ENCODE data around the gene KCTD15. TPM values are rescaled to one million over a fixed set of nuclear protein-coding genes. Genes with fewer than 3 reads are reported as not detected.

KCTD15 gene
- total RNA-seq, 2 donors from 2014 or later = 56.3 to 62.9 TPM

DNA sequence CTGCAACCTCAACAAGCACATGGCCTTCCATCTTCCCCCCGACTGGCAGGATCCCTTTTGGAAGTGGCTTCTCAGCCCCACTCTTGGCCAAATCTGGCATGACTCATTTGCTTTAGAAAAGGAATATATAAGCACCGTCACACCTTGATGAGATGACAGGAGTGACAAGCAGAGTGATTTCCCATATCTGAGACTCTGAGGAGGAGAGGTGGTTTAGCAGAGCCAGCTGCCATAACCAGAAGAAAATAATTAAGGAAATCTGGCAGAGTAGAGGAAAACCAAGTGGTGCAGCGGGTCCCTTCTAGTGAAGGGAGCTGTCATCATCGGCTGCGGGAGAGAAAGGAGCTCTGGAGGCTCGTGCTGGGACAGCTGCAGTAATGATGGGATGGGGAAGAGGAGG, 27.5 kb upstream of the KCTD15 start:
- DNase-seq (ENCODE audit: low spot score) = no peak
- intact Hi-C loops (cut with DNase I) = no loop called here

GRCh38 chr19:33770107-33770506, 26.6 kb upstream of the KCTD15 start:
- intact Hi-C loops (cut with DNase I) = loop anchor here (5.0 to 10.0 kb wide), 3 partner anchors 225 to 525 kb away; no protein-coding TSS in a partner anchor

GRCh38 chr19:33771384-33772101, 25.1 kb upstream of the KCTD15 start:
- DNase-seq (ENCODE audit: low spot score) = peak; percentile 89
- intact Hi-C loops (cut with DNase I) = loop anchor here (5.0 to 10.0 kb wide), 3 partner anchors 223 to 527 kb away; no protein-coding TSS in a partner anchor

More at GRCh38 chr19:33770107-33770506, 26.6 kb upstream of the KCTD15 start:
- no peak for DNase-seq (ENCODE audit: low spot score)

DNA sequence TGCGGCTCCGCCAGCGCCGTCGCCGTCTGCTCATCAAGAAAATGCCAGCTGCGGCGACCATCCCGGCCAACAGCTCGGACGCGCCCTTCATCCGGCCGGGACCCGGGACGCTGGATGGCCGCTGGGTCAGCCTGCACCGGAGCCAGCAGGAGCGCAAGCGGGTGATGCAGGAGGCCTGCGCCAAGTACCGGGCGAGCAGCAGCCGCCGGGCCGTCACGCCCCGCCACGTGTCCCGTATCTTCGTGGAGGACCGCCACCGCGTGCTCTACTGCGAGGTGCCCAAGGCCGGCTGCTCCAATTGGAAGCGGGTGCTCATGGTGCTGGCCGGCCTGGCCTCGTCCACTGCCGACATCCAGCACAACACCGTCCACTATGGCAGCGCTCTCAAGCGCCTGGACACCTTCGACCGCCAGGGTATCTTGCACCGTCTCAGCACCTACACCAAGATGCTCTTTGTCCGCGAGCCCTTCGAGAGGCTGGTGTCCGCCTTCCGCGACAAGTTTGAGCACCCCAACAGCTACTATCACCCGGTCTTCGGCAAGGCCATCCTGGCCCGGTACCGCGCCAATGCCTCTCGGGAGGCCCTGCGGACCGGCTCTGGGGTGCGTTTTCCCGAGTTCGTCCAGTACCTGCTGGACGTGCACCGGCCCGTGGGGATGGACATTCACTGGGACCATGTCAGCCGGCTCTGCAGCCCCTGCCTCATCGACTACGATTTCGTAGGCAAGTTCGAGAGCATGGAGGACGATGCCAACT, 24.4 kb upstream of the KCTD15 start:
- intact Hi-C loops (cut with DNase I) = loop anchor here (5.0 to 10.0 kb wide), 3 partner anchors 223 to 527 kb away; no protein-coding TSS in a partner anchor
- DNase-seq (ENCODE audit: low spot score) = no peak

DNA sequence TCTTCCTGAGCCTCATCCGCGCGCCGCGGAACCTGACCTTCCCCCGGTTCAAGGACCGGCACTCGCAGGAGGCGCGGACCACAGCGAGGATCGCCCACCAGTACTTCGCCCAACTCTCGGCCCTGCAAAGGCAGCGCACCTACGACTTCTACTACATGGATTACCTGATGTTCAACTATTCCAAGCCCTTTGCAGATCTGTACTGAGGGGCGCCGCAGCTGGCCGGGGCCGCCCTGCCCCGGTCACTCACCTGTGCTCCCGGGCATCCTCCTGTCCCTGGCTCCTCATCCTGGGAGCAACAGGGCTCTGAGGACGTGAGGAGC, 23.9 kb upstream of the KCTD15 start:
- intact Hi-C loops (cut with DNase I) = loop anchor here (5.0 to 10.0 kb wide), 3 partner anchors 222 to 528 kb away; no protein-coding TSS in a partner anchor
- no peak for DNase-seq (ENCODE audit: low spot score)

DNA sequence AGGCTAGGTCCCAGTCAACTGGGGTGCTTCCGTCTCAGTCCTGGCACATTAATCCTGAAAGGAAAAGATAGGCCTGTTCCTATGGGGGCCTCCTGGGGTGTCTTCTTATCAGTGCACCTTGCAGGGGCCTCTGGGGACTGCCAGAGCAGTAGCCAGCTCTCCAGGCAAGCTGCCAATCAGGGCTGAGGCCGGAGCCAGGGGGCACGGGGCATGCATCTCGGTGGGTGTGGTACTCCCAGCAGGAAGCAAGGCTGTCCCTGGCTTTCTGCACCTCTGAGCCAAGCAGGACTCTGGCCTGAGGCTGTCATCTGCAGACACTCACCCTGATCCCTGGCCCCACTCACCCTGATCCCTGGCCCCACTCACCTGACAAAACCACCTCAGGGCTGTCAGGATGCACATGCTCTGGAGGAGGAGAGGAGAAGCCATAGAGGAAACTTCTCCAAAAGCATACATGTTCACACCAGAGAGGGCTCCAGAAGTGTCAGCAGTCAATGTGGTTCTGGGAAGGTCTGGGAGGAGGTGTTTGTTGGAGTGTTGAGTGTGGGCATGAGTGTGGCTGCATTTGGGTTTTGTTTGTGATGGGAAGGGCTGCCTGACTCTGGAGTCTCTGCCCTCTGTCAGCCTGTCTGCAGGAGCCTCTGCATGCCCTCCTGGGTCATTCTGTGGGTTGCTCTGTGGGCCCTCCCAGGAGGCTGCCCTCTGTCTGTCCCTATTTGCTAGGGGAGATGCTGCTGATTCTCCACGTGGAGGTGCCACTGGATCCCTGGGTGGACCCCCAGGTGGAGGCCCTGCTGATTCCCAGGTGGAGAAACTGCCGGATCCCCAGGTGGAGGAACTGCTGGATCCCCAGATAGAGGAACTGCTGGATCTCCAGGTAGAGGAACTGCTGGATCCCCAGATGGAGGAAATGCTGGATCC, 22.7 kb upstream of the KCTD15 start:
- no peak for DNase-seq (ENCODE audit: low spot score)

GRCh38 chr19:33774751-33775150, 21.9 kb upstream of the KCTD15 start:
- DNase-seq (ENCODE audit: low spot score) = no peak
- intact Hi-C loops (cut with DNase I) = loop anchor here (5.0 to 10.0 kb wide), 5 partner anchors 220 to 530 kb away; no protein-coding TSS in a partner anchor

More for the DNA sequence above, 22.7 kb upstream of the KCTD15 start:
- intact Hi-C loops (cut with DNase I) = loop anchor here (5.0 to 10.0 kb wide), 3 partner anchors 221 to 529 kb away; no protein-coding TSS in a partner anchor

DNA sequence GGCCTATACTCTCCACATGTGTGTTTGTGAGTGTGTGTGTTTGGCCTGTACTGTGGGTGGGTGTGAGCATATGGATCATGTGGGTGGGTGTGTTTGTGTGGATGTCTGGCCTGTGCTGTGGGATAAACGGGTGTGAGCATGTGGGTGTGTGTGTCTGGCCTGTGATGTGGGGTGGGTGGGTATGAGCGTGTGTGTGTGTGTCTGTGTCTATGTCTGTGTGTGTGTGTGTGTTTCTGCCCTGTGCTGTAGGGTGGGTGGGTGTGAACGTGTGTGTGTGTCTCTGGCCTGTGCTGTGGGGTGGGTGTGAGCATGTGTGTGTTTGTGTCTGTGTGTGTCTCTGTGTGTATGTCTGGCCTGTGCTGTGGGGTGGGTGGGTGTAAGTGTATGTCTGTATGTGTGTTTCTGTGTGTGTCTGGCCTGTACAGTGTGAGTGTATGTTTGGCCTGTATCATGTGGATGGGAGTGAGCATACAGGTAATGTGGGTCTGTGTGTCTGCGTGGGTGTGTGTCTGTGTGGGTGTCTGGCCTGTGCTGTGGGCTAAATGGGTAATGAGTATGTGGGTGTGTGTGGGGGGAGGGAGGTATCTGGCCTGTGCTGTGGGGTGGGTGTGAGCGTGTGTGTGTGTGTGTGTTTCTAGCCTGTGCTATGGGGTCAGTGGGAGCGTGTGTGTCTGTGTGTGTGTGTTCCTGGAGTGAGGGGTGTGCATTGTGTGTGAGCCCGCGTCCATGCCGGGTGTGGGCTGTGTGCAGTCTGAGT, 20.8 kb upstream of the KCTD15 start:
- DNase-seq (ENCODE audit: low spot score) = no peak
- intact Hi-C loops (cut with DNase I) = loop anchor here (1.0 to 10.0 kb wide), 5 partner anchors 219 to 531 kb away; no protein-coding TSS in a partner anchor

GRCh38 chr19:33777351-33777750, 19.3 kb upstream of the KCTD15 start:
- intact Hi-C loops (cut with DNase I) = loop anchor here (5.0 to 10.0 kb wide), 4 partner anchors 217 to 533 kb away; no protein-coding TSS in a partner anchor
- DNase-seq (ENCODE audit: low spot score) = no peak

DNA sequence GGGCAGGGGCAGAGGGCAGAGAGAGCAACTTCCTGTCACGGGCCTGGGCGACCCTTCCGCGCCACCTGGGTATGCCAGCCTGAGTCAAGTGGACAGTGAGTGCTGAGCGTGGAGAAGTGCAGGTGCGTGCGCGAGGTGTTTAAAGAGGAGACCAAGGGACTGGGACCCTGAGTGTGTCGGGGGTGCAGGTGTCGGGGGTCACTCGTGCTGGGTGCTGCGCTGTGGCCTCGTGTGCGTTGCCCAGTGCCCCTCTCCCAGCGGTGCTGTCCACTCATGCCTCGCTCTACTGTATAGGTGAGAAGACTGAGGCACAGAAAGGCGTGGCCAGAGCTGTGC, 18.9 kb upstream of the KCTD15 start:
- no peak for DNase-seq (ENCODE audit: low spot score)
- intact Hi-C loops (cut with DNase I) = loop anchor here (5.0 to 10.0 kb wide), 4 partner anchors 217 to 533 kb away; no protein-coding TSS in a partner anchor

GRCh38 chr19:33778089-33778791, 18.4 kb upstream of the KCTD15 start:
- peak; percentile 96 for DNase-seq (ENCODE audit: low spot score)
- intact Hi-C loops (cut with DNase I) = loop anchor here (5.0 to 10.0 kb wide), 4 partner anchors 217 to 533 kb away; no protein-coding TSS in a partner anchor

- no peak for DNase-seq (ENCODE audit: low spot score)
- intact Hi-C loops (cut with DNase I) = loop anchor here (5.0 to 10.0 kb wide), 4 partner anchors 215 to 535 kb away; no protein-coding TSS in a partner anchor
These were observed 16.8 kb upstream of the KCTD15 start for GRCh38 chr19:33779849-33780248.

DNA sequence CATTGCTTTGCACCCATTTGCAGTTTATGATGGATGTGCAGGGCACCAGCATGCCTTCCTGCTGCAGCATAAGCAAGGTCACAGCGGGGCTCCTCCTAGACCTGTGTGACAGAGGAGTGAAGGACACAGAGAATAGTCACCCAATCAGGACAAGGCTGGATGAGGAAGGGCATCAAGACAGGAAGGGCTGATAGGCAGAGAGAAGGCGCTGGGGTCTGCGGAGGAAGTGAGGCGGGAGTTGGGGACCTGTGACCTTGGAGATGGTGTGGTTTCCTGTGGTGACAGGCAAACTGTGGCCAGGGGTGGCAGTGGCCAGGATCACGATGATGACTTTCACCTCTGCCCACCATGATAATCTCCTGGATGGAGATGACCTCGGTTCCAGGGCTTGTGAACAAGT, 16.4 kb upstream of the KCTD15 start:
- intact Hi-C loops (cut with DNase I) = no loop called here
- DNase-seq (ENCODE audit: low spot score) = no peak

DNA sequence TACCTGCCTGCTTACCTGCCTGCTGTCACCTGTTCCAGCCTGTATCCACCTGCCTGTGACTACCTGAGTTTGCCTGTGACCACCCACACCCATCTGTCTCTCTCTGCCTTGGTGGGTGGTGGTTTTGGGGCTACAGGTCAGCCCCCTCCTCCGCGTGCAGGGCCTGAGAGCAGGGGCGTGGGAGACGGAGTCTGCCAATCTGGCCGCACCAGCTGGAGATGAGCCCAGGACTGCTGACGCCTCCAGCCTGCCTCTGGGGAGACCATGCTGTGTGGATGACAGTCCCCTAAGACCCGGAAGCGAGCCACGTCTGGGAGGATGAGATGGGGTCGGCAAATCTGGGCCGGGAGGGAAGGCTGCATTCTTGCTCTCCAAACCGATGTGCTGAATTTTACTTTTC, 15.9 kb upstream of the KCTD15 start:
- intact Hi-C loops (cut with DNase I) = no loop called here

GRCh38 chr19:33781415-33781935, 15.2 kb upstream of the KCTD15 start:
- intact Hi-C loops (cut with DNase I) = no loop called here
- no peak for DNase-seq (ENCODE audit: low spot score)

More for the DNA sequence above, 15.9 kb upstream of the KCTD15 start:
- no peak for DNase-seq (ENCODE audit: low spot score)

- no peak for DNase-seq (ENCODE audit: low spot score)
- intact Hi-C loops (cut with DNase I) = no loop called here
These were observed 14.7 kb upstream of the KCTD15 start for GRCh38 chr19:33781996-33782395.

- intact Hi-C loops (cut with DNase I) = no loop called here
- DNase-seq (ENCODE audit: low spot score) = no peak
These were observed 12.2 kb upstream of the KCTD15 start for GRCh38 chr19:33784432-33784831.

All from posterior vena cava (tissue), 2 donors.